ENCODE measurements around the gene PCBP3. TPM values are rescaled to one million over a fixed set of nuclear protein-coding genes. Genes with fewer than 3 reads are reported as not detected.

PCBP3 gene
- total RNA-seq, 1 donor from 2014 or later, result not detected

DNA sequence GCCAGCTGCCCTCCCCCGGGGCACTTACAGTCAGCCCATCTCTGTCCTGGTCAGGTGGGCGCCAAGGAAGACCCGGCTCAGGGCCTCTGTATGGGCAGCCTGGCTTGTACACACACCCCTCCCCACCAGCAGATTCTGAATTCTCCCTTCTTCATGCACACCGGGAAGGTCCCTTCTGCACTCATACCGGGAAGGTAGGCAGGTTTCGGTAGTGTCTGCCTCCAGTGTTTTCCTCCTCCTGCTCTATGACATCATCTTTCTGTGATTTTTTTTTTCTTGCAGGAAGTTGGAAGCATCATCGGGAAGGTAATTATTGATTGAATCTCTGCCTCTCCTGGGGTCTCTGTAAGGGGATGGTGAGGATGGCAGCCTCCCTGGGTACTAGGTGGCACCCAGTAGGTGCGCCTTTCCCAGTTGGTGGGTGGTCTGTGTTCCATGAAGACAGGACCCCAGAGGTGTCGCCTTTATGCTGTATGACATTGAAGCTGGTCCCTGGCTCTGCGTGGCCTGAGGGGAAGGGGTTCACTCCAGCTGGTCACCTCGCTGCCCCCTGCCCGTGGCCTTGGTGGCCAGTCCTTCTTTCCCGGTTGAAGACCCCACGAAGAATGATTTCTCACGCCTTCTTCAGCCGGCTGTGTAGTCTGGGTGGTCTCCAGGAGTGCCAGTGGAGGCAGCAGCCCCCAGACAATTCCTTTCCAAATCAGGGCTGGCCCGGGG is 255.9 kb downstream of the PCBP3 start:
- Histone ChIP-seq H3K27me3 (ENCODE audit: control insufficient read depth, insufficient read depth, low read length) (no peaks in the 10 kb centered on the region), H3K4me3 (ENCODE audit: low read depth, low read length) (no peak overlapping the region), H3K36me3 (ENCODE audit: control insufficient read depth, insufficient read depth, low read length) (no peaks in the 10 kb centered on the region)
- FAIRE-seq, result no peak
- TF ChIP-seq, protein P1, sequence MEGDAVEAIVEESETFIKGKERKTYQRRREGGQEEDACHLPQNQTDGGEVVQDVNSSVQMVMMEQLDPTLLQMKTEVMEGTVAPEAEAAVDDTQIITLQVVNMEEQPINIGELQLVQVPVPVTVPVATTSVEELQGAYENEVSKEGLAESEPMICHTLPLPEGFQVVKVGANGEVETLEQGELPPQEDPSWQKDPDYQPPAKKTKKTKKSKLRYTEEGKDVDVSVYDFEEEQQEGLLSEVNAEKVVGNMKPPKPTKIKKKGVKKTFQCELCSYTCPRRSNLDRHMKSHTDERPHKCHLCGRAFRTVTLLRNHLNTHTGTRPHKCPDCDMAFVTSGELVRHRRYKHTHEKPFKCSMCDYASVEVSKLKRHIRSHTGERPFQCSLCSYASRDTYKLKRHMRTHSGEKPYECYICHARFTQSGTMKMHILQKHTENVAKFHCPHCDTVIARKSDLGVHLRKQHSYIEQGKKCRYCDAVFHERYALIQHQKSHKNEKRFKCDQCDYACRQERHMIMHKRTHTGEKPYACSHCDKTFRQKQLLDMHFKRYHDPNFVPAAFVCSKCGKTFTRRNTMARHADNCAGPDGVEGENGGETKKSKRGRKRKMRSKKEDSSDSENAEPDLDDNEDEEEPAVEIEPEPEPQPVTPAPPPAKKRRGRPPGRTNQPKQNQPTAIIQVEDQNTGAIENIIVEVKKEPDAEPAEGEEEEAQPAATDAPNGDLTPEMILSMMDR (IDR thresholded peaks at IDR 0.05; ENCODE audit: insufficient read depth, low read length, severe bottlenecking), result no peak
- DNase-seq (ENCODE audit: low read depth), result no peak

DNA sequence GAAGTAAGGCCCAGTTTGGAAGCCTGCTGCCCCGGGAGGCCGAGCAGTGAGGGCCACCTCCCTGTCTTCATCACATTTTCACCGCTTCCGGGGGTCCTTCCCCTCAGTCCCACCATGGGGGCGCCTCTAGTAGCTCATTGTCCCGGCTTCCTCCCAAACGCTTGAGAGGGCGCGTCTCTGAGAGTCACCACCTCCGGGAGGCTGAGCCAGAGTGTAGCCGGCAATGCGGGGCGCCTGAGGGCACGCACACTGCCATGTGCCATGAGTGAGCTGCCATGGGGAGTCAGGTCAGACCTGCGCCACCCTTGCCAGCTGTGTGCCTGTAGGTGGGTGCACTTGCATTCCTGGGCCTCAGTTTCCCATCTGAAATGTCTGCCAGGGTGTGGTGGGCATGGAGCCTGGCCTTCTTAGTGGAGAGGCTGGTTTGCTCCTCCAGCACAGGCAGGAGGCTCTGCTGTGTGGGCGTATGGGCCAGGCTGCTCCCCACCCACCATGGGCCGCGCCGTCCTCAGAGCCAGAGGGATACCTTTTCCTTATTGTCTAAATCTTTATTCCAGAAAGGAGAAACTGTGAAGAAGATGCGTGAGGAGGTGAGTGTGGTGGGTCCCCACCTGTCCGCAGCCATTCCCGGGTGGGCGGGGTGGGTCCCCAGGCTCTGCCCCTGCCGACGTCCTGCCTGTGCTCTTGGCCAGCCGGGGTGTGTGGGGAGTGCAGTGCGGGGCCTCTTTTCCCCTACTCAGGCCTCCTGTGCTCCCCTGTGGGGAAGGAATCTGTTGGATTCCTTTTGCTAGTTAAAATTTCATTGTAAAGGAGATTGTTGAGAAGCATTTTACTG is 256.7 kb downstream of the PCBP3 start:
- Histone ChIP-seq H3K27me3 (ENCODE audit: control insufficient read depth, insufficient read depth, low read length) (no peaks in the 10 kb centered on the region), H3K36me3 (ENCODE audit: control insufficient read depth, insufficient read depth, low read length) (no peaks in the 10 kb centered on the region), H3K4me3 (ENCODE audit: low read depth, low read length) (no peak overlapping the region)
- DNase-seq (ENCODE audit: low read depth) (no peak), FAIRE-seq (no peak)
- TF ChIP-seq, protein P1 (IDR thresholded peaks at IDR 0.05; ENCODE audit: insufficient read depth, low read length, severe bottlenecking), result no peak

DNA sequence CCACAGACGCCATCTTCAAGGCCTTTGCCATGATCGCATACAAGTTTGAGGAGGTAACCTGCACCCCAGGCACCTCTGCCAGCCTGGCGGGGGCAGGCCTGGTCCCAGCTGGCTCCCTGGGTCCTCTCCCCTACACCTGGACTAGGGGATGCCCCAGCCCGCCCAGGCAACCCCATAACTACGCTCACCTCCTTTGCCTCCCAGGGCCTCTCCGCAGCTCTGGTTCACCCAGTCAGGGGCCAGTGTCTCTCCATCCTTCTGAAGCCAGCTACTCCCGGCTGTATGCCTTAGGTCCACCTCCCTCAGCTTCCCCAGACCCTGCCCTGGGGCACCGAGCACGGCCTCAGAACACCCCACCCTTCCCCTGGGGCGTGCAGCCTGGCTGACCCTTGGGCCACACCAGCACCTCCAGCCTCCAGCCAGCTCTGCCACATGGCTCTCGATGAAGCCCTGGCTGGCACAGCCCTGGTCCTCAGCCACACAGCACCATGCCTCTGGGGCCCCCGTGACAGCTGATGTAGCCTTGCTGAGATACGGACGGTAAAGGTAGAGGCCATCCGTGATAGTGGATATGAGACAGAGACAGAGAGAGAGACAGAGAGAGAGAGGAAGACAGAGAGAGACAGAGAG is 257.7 kb downstream of the PCBP3 start:
- TF ChIP-seq, protein P1 (IDR thresholded peaks at IDR 0.05; ENCODE audit: insufficient read depth, low read length, severe bottlenecking), result no peak
- DNase-seq (ENCODE audit: low read depth) (no peak), FAIRE-seq (no peak)
- H3K36me3 ChIP-seq (ENCODE audit: control insufficient read depth, insufficient read depth, low read length), result no peaks in the 10 kb centered on the region
- H3K27me3 ChIP-seq (ENCODE audit: control insufficient read depth, insufficient read depth, low read length), result no peaks in the 10 kb centered on the region
- no peak overlapping the region for H3K4me3 ChIP-seq (ENCODE audit: low read depth, low read length)

DNA sequence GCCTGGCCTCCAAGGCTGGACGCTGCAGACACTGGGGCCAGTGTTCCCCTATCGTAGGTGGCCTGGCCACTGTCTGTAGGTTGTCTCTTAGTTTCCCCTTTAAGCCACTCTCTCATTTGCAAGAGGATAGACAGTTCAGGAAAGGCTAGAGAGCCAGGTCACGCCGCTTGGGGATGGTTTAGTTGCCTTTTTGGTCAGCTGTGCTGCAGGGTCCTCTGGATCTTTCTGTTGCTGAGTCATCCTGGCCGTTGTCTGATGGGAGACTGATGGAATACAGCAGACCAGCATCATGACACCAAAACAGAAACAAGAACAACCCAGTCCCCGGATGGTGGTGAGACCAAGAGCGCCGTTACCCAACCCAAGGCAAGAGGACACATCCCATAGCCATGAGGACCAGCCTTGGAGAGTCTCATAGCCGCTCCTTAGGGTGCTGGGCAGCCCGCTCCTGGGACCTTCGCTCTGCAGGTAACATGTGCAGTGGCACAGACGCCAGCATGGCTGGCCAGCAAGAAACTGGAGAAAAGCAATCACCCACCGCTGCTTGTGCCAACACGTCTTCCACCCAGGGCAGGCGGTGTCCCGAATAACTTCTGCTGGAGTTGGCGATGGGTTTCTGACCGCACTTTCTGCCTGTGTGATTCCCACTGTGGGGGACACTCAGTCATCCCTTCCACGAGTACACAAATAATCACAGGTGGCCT is 258.9 kb downstream of the PCBP3 start:
- Histone ChIP-seq H3K4me3 (ENCODE audit: low read depth, low read length) (no peak overlapping the region), H3K27me3 (ENCODE audit: control insufficient read depth, insufficient read depth, low read length) (no peaks in the 10 kb centered on the region), H3K36me3 (ENCODE audit: control insufficient read depth, insufficient read depth, low read length) (no peaks in the 10 kb centered on the region)
- TF ChIP-seq, protein P1 (IDR thresholded peaks at IDR 0.05; ENCODE audit: insufficient read depth, low read length, severe bottlenecking), result no peak
- FAIRE-seq (no peak), DNase-seq (ENCODE audit: low read depth) (no peak)

DNA sequence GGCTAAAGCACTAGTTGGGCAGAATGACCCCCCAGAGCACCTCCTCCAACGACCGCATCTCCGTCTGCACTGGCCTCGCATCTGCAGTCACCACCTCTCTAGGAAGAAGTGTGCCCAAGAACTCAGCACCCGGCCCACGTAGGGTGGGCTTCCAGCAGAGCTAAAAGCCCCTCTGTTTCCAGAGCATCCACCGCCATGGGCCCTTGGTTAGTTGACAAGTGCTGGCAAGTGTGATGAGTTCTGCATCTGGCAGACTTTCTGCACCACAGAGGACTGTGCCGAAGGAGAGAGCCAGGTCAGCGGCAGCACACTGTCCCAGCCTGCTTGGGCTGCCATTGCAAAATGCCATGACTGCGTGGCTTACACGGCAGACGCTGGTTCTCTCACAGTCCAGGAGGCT is 261.7 kb downstream of the PCBP3 start:
- no peaks in the 10 kb centered on the region for H3K27me3 ChIP-seq (ENCODE audit: control insufficient read depth, insufficient read depth, low read length)
- H3K36me3 ChIP-seq (ENCODE audit: control insufficient read depth, insufficient read depth, low read length), result no peaks in the 10 kb centered on the region
- FAIRE-seq, result no peak
- no peak for DNase-seq (ENCODE audit: low read depth)
- TF ChIP-seq, protein P1 (IDR thresholded peaks at IDR 0.05; ENCODE audit: insufficient read depth, low read length, severe bottlenecking), result no peak
- H3K4me3 ChIP-seq (ENCODE audit: low read depth, low read length), result no peak overlapping the region

All from bronchial epithelial cell (primary cell).